BJ (cell line): ENCODE data around the gene MGST3. TPM values are rescaled to one million over a fixed set of nuclear protein-coding genes. Genes with fewer than 3 reads are reported as not detected.
"Not testable (repeated sequence)": the region's sequence is repeated elsewhere in the genome, so short reads cannot be mapped to it uniquely, and the experiment has no call there.

Experiments
- CTCF ChIA-PET: fragments of 350-600 bp; formaldehyde crosslinking; extraction: SDS; loops from one replicate; lab custom pipeline; 2021; ENCODE audit warnings: antibody characterized with exemption, inconsistent platforms; lab: Yijun Ruan, JAX
- POLR2A ChIA-PET: fragments of 300-600 bp; sonication (Branson Sonifier 250); formaldehyde crosslinking; extraction: SDS; loops from one replicate; lab custom pipeline; 2021; ENCODE audit warnings: antibody characterized with exemption; lab: Charles Lee
- DNase-seq: peaks from one replicate; pipeline ENCODE4 v3.0.0-alpha.2; 2011; ENCODE audit warnings: low read depth
- H3K27me3 ChIP-seq: 2 replicates; pipeline ENCODE4 v1.6.0; 2011; ENCODE audit warnings: low read length; ENCODE audit not compliant: control insufficient read depth, insufficient read depth
- H3K36me3 ChIP-seq: 2 replicates; pipeline ENCODE4 v1.5.1; 2011; ENCODE audit warnings: low read length; ENCODE audit not compliant: control insufficient read depth, insufficient read depth
- H3K4me3 ChIP-seq: 2 replicates; pipeline ENCODE4 v1.5.1; 2011; ENCODE audit warnings: low read depth, mild to moderate bottlenecking, control low read depth, low read length
- polyA plus RNA-seq: library from polyadenylated mRNA; depleted of rRNA; stranded (reverse); fragments of >200 nt; gene quantifications from 2 replicates; pipeline ENCODE4 v1.2.3, GENCODE V29; 2011
- TF ChIP-seq, protein P1 (sequence below): IDR thresholded peaks from 2 replicates; pipeline ENCODE4 v1.5.1; 2011; ENCODE audit warnings: low read depth, mild to moderate bottlenecking, control low read depth, inconsistent platforms, low read length, moderate library complexity; ENCODE audit not compliant: insufficient read depth

MGST3 gene
- polyA plus RNA-seq, 1 experiment, result 220 TPM

DNA sequence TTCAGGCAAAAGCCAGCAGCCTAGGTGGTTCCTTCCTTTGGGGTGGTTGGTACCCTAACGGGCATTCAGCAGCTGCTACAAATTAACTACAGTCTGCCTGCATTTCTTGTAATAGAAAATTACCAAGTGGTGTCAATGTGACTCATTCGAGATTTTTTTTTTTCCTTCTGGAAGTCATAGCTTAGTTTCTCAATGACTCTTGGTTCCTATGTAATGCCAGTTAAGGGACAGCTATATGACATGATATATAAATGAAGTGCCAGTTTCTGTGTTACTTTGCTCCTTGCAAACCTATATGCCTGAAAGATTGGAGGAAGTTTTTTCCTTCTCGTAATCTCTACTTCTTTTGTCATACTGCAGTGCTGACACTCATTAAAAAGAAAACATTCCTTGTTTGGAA is 2.6 kb downstream of the MGST3 start:
- Histone ChIP-seq H3K27me3 (no peaks in the 10 kb centered on the region), H3K4me3 (no peak overlapping the region), H3K36me3 (no peaks in the 10 kb centered on the region)
- POLR2A ChIA-PET, result no interaction called here
- DNase-seq, result no peak
- TF ChIP-seq, protein P1, sequence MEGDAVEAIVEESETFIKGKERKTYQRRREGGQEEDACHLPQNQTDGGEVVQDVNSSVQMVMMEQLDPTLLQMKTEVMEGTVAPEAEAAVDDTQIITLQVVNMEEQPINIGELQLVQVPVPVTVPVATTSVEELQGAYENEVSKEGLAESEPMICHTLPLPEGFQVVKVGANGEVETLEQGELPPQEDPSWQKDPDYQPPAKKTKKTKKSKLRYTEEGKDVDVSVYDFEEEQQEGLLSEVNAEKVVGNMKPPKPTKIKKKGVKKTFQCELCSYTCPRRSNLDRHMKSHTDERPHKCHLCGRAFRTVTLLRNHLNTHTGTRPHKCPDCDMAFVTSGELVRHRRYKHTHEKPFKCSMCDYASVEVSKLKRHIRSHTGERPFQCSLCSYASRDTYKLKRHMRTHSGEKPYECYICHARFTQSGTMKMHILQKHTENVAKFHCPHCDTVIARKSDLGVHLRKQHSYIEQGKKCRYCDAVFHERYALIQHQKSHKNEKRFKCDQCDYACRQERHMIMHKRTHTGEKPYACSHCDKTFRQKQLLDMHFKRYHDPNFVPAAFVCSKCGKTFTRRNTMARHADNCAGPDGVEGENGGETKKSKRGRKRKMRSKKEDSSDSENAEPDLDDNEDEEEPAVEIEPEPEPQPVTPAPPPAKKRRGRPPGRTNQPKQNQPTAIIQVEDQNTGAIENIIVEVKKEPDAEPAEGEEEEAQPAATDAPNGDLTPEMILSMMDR, result no peak
- CTCF ChIA-PET, result no interaction called here

- CTCF ChIA-PET, result interaction anchor here (1.4 kb wide), 1 partner anchor 23 kb away, joined by 3 read pairs; no protein-coding TSS in a partner anchor
- H3K4me3 ChIP-seq, result no peak overlapping the region
Observed at GRCh38 chr1:165634154-165634921, 3.3 kb downstream of the MGST3 start.

DNA sequence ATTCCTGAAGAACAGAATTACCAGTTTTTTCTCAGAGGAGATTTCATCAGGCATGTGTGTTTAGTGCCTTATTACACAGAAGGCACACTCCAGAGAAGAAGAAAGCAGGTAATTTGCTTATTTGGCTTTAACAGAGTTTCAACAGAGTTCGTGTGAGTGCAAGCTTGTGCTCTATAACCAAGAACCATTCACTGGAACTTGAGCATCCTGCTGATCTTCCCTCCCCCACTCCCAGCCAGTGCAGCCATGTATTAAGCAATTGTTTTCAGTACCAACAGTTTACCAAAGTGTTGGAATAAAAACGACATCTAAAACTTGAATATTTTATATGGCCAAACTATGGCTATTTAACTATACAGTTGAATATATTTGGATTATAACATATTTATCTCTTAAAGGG is 4.3 kb downstream of the MGST3 start:
- no peak for DNase-seq
- Histone ChIP-seq H3K27me3 (no peaks in the 10 kb centered on the region), H3K36me3 (0 out of 2 replicates have a peak, but pooled peaks cover 2% of the 10 kb centered on the region), H3K4me3 (no peak overlapping the region)
- ChIA-PET CTCF (interaction anchor here (1.4 kb wide), 1 partner anchor 22 kb away, joined by 3 read pairs; no protein-coding TSS in a partner anchor), POLR2A (no interaction called here)
- TF ChIP-seq, protein P1, result no peak

More at GRCh38 chr1:165634154-165634921, 3.3 kb downstream of the MGST3 start:
- no peak for DNase-seq
- Histone ChIP-seq H3K27me3 (no peaks in the 10 kb centered on the region), H3K36me3 (0 out of 2 replicates have a peak, but pooled peaks cover 2% of the 10 kb centered on the region)
- POLR2A ChIA-PET, result no interaction called here
- TF ChIP-seq, protein P1, result no peak

DNA sequence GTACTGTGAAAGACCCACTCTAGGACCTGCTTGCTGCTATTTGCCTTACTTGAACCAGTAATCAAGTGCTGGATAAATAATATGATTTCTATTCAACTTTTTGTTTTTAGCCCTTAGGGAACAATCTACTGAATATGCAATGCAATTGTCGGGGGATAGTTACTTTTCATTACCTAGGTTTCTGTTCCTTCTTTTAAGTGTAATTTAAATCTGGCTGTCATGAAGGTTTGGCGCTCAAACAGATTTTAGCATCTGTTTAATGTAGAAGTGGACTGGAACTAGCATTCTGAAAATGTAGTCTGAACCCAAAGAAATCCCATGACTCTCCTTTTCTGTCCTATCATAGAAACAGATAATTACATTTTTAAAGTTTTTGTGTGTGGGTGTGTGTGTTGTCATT is 4.8 kb downstream of the MGST3 start:
- POLR2A ChIA-PET, result no interaction called here
- Histone ChIP-seq H3K36me3 (0 out of 2 replicates have a peak, but pooled peaks cover 2% of the 10 kb centered on the region), H3K4me3 (no peak overlapping the region), H3K27me3 (no peaks in the 10 kb centered on the region)
- no peak for DNase-seq
- TF ChIP-seq, protein P1, result no peak
- CTCF ChIA-PET, result no interaction called here

DNA sequence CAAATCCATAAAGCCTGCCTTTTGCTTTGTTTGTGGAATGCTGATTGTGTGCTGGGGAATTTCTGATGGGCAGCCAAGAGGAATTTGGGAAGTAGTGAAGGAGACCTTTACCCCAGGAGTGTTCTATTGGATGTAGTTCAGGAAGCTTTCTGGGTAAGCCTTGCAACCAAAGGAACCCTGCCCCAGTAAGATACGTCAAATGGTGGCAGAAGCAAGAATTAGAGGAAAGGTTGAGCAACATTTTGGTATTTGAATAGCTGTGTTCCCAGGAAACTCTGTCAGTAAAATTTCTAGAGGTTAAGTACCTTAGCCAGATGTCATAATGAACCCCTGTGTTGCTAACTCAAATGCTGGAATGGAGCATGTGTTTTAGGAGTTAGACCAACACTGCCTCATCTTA is 6.4 kb downstream of the MGST3 start:
- H3K4me3 ChIP-seq, result no peak overlapping the region
- H3K27me3 ChIP-seq, result no peaks in the 10 kb centered on the region
- DNase-seq, result peak; percentile 65
- 0 out of 2 replicates have a peak, but pooled peaks cover 2% of the 10 kb centered on the region for H3K36me3 ChIP-seq
- TF ChIP-seq, protein P1, result no peak
- CTCF ChIA-PET, result interaction anchor here (0.6 to 1.3 kb wide), 2 partner anchors 9 to 276 kb away, joined by 3 read pairs; no protein-coding TSS in a partner anchor
- POLR2A ChIA-PET, result no interaction called here

- H3K36me3 ChIP-seq, POLR2A ChIA-PET, DNase-seq, H3K4me3 ChIP-seq, CTCF ChIA-PET, H3K27me3 ChIP-seq: not testable (repeated sequence)
Observed at GRCh38 chr1:165638211-165638610, 7.2 kb downstream of the MGST3 start.
